Measurements from ENCODE around the gene DIRAS1.

The DIRAS1 gene

DNA sequence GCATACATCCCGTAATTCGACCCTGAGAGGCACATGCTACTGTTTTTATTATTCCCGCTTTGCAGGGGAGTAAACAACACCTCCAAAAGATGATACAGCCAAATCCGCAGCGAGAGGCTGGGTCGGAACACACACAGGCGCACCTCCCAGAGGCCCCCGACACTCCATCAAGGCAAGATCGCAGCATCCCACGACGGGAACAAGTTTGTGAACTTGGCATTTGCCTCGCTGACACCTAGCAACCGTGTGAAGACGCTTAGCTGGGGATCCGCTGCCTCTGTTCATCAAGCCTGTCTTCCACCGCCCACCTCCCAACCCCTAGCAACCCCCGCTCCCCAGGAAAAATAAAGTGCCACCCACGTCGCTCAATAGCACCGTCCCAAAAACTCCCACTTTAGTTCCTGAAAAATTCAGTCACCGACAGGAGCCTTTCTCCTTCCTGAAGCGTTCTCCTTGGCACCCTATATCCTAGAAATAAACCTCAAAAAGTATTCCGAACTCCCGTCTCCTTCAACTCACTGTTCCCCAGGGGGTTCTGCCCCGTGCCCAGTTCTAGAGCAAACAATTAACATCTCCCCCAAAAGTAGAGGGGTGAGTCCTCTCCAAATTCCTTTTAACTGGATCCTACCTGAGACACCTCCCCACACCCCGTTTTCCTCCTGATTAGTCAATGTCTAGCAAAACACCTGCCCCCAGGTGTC, 20.4 kb downstream of the DIRAS1 start:
- peak overlapping the region; percentile 86 for H3K4me3 ChIP-seq (ENCODE audit: low read depth, low read length)
- TF ChIP-seq, protein P1, sequence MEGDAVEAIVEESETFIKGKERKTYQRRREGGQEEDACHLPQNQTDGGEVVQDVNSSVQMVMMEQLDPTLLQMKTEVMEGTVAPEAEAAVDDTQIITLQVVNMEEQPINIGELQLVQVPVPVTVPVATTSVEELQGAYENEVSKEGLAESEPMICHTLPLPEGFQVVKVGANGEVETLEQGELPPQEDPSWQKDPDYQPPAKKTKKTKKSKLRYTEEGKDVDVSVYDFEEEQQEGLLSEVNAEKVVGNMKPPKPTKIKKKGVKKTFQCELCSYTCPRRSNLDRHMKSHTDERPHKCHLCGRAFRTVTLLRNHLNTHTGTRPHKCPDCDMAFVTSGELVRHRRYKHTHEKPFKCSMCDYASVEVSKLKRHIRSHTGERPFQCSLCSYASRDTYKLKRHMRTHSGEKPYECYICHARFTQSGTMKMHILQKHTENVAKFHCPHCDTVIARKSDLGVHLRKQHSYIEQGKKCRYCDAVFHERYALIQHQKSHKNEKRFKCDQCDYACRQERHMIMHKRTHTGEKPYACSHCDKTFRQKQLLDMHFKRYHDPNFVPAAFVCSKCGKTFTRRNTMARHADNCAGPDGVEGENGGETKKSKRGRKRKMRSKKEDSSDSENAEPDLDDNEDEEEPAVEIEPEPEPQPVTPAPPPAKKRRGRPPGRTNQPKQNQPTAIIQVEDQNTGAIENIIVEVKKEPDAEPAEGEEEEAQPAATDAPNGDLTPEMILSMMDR (IDR thresholded peaks at IDR 0.05; ENCODE audit: insufficient read depth, low read depth, low read length, missing control alignments): no peak
- no peak for DNase-seq (ENCODE audit: low read depth)

DNA sequence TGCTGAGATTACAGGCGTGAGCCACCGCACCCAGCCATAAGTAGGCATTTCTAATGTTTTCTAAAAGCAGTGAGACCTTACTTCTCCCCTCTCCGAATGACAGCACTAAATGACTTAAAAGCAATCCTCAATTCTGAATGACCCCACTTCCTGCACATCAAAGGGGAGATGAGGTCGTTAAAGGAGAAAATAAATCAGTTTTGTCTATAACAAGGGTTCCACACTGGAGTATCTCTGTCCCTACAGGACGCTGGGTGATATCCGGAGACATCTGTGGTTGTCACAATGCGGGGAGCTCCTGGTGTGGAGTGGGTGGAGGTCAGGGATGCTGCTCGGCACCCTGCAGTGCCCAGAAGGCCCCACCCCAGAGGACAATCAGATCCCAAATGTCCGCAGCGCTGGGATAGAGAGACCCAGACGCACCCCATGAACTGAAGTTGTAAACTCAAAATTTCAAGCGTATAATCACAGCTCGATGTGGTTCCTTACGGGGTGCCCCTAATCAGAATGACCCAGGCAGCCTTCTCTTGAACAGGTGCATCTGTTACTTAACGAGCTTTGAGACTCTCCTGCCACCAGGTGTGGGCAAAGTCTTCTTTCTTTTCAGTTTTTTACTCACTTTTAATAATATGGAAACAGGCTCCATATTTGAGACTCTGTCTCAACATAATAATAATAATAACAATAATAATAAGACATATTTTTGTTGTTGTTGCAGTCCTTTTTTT, 21.6 kb downstream of the DIRAS1 start:
- peak overlapping the region; percentile 38 for H3K4me3 ChIP-seq (ENCODE audit: low read depth, low read length)
- TF ChIP-seq, protein P1 (IDR thresholded peaks at IDR 0.05; ENCODE audit: insufficient read depth, low read depth, low read length, missing control alignments): no peak
- DNase-seq (ENCODE audit: low read depth): peak; percentile 36

GRCh38 chr19:2694196-2694595, 27.0 kb downstream of the DIRAS1 start:
- TF ChIP-seq, protein P1 (IDR thresholded peaks at IDR 0.05; ENCODE audit: insufficient read depth, low read depth, low read length, missing control alignments): no peak

DNA sequence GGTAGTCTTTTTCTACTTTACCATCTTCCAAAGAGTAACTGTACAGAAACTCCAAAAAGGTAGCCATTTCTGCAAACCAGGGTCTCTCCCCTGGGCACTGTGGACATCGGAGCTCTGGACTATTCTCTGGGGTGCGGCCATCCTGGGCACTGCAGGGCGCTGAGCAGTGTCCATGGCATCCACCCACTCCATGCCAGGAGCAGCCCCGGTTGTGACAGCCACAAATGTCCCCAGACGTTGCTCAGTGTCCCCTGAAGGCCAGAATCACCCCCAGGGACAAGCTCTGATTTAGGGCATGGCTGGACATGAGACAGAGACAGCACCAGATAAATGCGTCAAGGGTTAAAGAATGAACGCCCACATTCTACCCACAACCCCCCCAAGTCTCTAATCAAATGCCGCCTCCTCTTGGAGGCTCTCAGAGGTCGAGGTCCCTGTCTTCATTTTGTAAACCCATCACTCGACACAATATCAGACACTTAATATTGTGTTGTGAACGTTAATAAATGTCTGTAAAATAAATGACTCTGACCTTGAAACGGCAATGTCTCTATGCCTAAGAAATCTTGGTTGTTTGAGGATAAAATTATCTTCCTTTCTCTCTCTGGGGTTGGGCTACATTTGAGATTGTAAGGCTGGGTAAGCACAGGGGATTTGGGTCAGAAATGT, 27.5 kb downstream of the DIRAS1 start:
- no peak overlapping the region for H3K4me3 ChIP-seq (ENCODE audit: low read depth, low read length)
- DNase-seq (ENCODE audit: low read depth): no peak
- TF ChIP-seq, protein P1 (IDR thresholded peaks at IDR 0.05; ENCODE audit: insufficient read depth, low read depth, low read length, missing control alignments): no peak

More at GRCh38 chr19:2694196-2694595, 27.0 kb downstream of the DIRAS1 start:
- DNase-seq (ENCODE audit: low read depth): no peak
- no peak overlapping the region for H3K4me3 ChIP-seq (ENCODE audit: low read depth, low read length)

GRCh38 chr19:2691951-2692350, 29.2 kb downstream of the DIRAS1 start:
- no peak for DNase-seq (ENCODE audit: low read depth)
- H3K4me3 ChIP-seq (ENCODE audit: low read depth, low read length): no peak overlapping the region
- TF ChIP-seq, protein P1 (IDR thresholded peaks at IDR 0.05; ENCODE audit: insufficient read depth, low read depth, low read length, missing control alignments): no peak

- H3K4me3 ChIP-seq (ENCODE audit: low read depth, low read length): no peak overlapping the region
- no peak for DNase-seq (ENCODE audit: low read depth)
- TF ChIP-seq, protein P1 (IDR thresholded peaks at IDR 0.05; ENCODE audit: insufficient read depth, low read depth, low read length, missing control alignments): no peak
These were observed 30.3 kb downstream of the DIRAS1 start for GRCh38 chr19:2690856-2691255.
